ENCODE data around the gene MEIOSIN. TPM values are rescaled to one million over a fixed set of nuclear protein-coding genes. Genes with fewer than 3 reads are reported as not detected.

Gene MEIOSIN
- total RNA-seq, 4 donors from 2014 or later: not detected

GRCh38 chr19:45765702-45766295 lies 32.6 kb downstream of the MEIOSIN start:
- Histone ChIP-seq H3K27ac (peak overlapping the region; percentile 86 to 99 (median 98)), H3K9me3 (no peaks in the 10 kb centered on the region), H3K4me1 (peaks cover 3 to 61% (median 36%) of the 10 kb centered on the region in 3 donors), H3K36me3 (no peaks in the 10 kb centered on the region), H3K4me3 (peak overlapping the region in 1 of 2 donors; percentile 93), H3K27me3 (no peaks in the 10 kb centered on the region)
- WGBS, 2 donors (ENCODE audit: low coverage in 1 of 2): 20 to 26% methylated on average over 1 to 3 of the region's 23 CpGs
- TF ChIP-seq POLR2AphosphoS5 (IDR thresholded peaks at IDR 0.05) (no peak), CTCF (IDR thresholded peaks at IDR 0.05) (no peak), POLR2A (IDR thresholded peaks at IDR 0.05) (no peak), EP300 (IDR thresholded peaks at IDR 0.05) (no peak)
- no peak for ATAC-seq

GRCh38 chr19:45766296-45766868 lies 33.1 kb downstream of the MEIOSIN start:
- WGBS, 2 donors (ENCODE audit: low coverage in 1 of 2): no CpG with 5 or more reads among the region's 17 CpGs
- Histone ChIP-seq H3K4me1 (peaks cover 3 to 67% (median 42%) of the 10 kb centered on the region in 3 donors), H3K36me3 (peaks cover 0 to 3% of the 10 kb centered on the region in 2 donors), H3K9me3 (no peaks in the 10 kb centered on the region), H3K27me3 (no peaks in the 10 kb centered on the region), H3K4me3 (peak overlapping the region; percentile 65 to 93), H3K27ac (peak overlapping the region; percentile 86 to 99 (median 98))
- peak in 1 of 4 experiments; percentile 2 for TF ChIP-seq CTCF (IDR thresholded peaks at IDR 0.05)
- no peak for TF ChIP-seq POLR2AphosphoS5 (IDR thresholded peaks at IDR 0.05)
- ATAC-seq: no peak

- no peak for ATAC-seq
- Histone ChIP-seq H3K27me3 (no peaks in the 10 kb centered on the region), H3K27ac (peak overlapping the region; percentile 86 to 99 (median 98)), H3K36me3 (peaks cover 0 to 7% of the 10 kb centered on the region in 2 donors), H3K4me3 (peak overlapping the region; percentile 65 to 93), H3K4me1 (peaks cover 3 to 72% (median 42%) of the 10 kb centered on the region in 3 donors), H3K9me3 (no peaks in the 10 kb centered on the region)
- TF ChIP-seq POLR2AphosphoS5 (IDR thresholded peaks at IDR 0.05) (no peak), EP300 (IDR thresholded peaks at IDR 0.05) (no peak)
- WGBS, 2 donors (ENCODE audit: low coverage in 1 of 2): no CpG with 5 or more reads among the region's 24 CpGs
These were observed 33.7 kb downstream of the MEIOSIN start for GRCh38 chr19:45766869-45767346.

- H3K4me1 ChIP-seq: peaks cover 3 to 74% (median 42%) of the 10 kb centered on the region in 3 donors
- H3K4me3 ChIP-seq: peak overlapping the region; percentile 65 to 93
- TF ChIP-seq POLR2A (IDR thresholded peaks at IDR 0.05) (peak; percentile 53 to 80), CTCF (IDR thresholded peaks at IDR 0.05) (no peak), POLR2AphosphoS5 (IDR thresholded peaks at IDR 0.05) (peak; percentile 74), EP300 (IDR thresholded peaks at IDR 0.05) (no peak)
- WGBS, 2 donors (ENCODE audit: low coverage in 1 of 2): no CpG with 5 or more reads among the region's 31 CpGs
- H3K9me3 ChIP-seq: no peaks in the 10 kb centered on the region
- peak; percentile 4 for ATAC-seq
- peaks cover 0 to 9% of the 10 kb centered on the region in 2 donors for H3K36me3 ChIP-seq
- peak overlapping the region; percentile 86 to 99 (median 98) for H3K27ac ChIP-seq
- H3K27me3 ChIP-seq: no peaks in the 10 kb centered on the region
These were observed 34.2 kb downstream of the MEIOSIN start for GRCh38 chr19:45767410-45767880.

GRCh38 chr19:45767881-45768654 lies 34.8 kb downstream of the MEIOSIN start:
- Histone ChIP-seq H3K27ac (peak overlapping the region; percentile 86 to 99 (median 98)), H3K4me1 (peaks cover 3 to 74% (median 42%) of the 10 kb centered on the region in 3 donors), H3K27me3 (no peaks in the 10 kb centered on the region), H3K36me3 (peaks cover 0 to 15% of the 10 kb centered on the region in 2 donors), H3K4me3 (peak overlapping the region; percentile 65 to 93), H3K9me3 (no peaks in the 10 kb centered on the region)
- peak; percentile 50 to 51 for TF ChIP-seq POLR2A (IDR thresholded peaks at IDR 0.05)
- TF ChIP-seq POLR2AphosphoS5 (IDR thresholded peaks at IDR 0.05): peak; percentile 64
- no peak for TF ChIP-seq EP300 (IDR thresholded peaks at IDR 0.05)
- no peak for ATAC-seq
- 0% methylated on average over 6 of the region's 102 CpGs; no CpG with 5 or more reads in 1 of the 2 donors for WGBS, 2 donors (ENCODE audit: low coverage in 1 of 2)

Measured in gastroesophageal sphincter (tissue), 4 donors.